ENCODE measurements around the gene AFAP1L1.
A peak's percentile ranks its signal among the peaks of the same experiment; 100 is the strongest.

Gene AFAP1L1

GRCh38 chr5:149355688-149356087, 84.0 kb downstream of the AFAP1L1 start:
- DNase-seq, result no peak

- DNase-seq, result no peak
Measured at GRCh38 chr5:149356391-149356790, 84.7 kb downstream of the AFAP1L1 start.

GRCh38 chr5:149357370-149358293, 86.0 kb downstream of the AFAP1L1 start, which contains the start of gene PCYOX1L:
TSS of gene PCYOX1L (plus strand) at chr5:149358046. CDS start at chr5:149358069, 23 bp downstream.
- DNase-seq, result peak; percentile 97

- peak; percentile 57 for DNase-seq
Measured at GRCh38 chr5:149358294-149358651, 86.6 kb downstream of the AFAP1L1 start.

DNA sequence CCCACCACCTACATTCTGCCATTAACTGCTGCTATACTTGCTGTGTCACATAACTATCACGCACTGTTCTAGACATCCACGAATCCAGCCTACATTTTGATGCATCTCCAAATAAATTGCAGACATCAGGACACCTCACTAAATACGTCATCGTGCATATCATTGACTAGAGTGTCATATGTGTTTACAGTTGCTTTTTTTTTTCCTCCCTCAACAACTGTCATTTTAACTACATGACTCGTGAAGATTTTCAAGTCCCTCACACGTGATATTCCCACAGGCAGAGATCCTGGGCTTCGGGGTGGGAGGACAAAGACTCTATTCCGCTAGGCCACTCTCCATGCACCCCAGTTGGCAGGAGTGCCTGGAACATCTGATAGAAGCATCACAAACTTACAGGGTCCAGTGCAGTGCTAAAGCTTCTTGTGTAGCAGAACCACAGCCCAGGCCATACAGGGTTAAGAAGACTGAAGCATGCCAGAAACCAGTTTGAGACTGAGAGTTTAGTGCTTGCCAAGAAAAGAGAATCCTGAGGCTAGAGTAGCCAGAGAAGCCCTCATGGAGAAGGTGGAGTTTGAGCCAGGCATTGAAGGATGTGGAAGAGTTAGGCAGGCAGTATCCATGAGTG, 87.3 kb downstream of the AFAP1L1 start:
- DNase-seq, result no peak

GRCh38 chr5:149360272-149360671, 88.6 kb downstream of the AFAP1L1 start:
- DNase-seq, result no peak

DNA sequence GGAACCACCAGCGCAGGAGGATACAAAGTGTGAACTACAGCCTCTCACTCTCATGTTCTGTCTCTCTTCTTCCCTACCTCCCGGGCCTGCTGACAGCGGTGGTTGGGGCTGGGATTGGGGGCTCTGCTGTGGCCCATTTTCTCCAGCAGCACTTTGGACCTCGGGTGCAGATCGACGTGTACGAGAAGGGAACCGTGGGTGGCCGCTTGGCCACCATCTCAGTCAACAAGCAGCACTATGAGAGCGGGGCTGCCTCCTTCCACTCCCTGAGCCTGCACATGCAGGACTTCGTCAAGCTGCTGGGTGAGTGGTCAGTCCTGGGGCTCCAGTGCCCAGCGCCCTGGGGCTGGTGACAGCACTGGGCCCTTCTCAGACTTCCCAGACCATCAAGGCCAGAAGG, 90.9 kb downstream of the AFAP1L1 start:
- no peak for DNase-seq

DNA sequence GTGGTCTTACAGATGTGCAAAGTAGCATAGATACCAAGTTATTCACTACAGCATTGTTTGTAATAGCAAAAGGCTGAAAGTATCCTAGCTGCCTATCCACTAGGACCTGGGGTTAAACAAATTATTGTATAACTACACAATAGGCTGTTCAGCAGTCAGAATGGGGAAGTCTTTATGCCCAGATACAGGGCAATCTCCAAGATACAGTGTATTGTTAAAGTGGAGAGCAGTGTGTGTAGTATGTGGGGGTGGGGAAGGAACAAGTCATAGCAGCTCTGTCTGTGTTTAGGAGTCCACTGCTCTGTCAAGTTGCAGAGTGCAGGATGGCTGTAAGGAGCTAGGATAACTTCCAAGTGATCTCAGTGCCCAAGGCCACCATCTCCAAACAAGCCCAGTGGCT, 91.7 kb downstream of the AFAP1L1 start:
- DNase-seq, result no peak

DNA sequence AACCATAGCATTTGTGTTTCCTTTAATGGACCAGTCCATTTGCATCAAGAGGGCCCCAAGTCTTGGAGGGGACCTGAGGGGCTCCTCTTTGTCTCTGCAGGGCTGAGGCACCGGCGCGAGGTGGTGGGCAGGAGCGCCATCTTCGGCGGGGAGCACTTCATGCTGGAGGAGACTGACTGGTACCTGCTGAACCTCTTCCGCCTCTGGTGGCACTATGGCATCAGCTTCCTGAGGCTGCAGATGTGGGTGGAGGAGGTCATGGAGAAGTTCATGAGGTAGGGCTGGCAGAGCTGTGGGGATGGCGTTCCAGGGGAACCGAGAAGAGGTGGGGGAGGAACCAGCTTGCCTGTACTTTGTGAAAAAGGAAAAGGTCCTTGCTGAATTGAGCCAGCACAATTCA, 92.3 kb downstream of the AFAP1L1 start:
- no peak for DNase-seq

- DNase-seq, result no peak
Measured at GRCh38 chr5:149364719-149365118, 93.1 kb downstream of the AFAP1L1 start.

- no peak for DNase-seq
Measured at GRCh38 chr5:149365418-149365817, 93.8 kb downstream of the AFAP1L1 start.

GRCh38 chr5:149366169-149366729, 94.6 kb downstream of the AFAP1L1 start:
- DNase-seq, result no peak

- DNase-seq, result no peak
Measured at GRCh38 chr5:149367249-149367971, 95.8 kb downstream of the AFAP1L1 start.

DNA sequence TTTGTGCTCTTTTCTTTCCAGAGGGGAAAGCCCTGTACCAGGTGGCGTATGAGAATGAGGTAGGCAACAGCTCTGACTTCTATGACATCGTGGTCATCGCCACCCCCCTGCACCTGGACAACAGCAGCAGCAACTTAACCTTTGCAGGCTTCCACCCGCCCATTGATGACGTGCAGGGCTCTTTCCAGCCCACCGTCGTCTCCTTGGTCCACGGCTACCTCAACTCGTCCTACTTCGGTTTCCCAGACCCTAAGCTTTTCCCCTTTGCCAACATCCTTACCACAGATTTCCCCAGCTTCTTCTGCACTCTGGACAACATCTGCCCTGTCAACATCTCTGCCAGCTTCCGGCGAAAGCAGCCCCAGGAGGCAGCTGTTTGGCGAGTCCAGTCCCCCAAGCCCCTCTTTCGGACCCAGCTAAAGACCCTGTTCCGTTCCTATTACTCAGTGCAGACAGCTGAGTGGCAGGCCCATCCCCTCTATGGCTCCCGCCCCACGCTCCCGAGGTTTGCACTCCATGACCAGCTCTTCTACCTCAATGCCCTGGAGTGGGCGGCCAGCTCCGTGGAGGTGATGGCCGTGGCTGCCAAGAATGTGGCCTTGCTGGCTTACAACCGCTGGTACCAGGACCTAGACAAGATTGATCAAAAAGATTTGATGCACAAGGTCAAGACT, 96.5 kb downstream of the AFAP1L1 start:
- DNase-seq, result no peak

- DNase-seq, result no peak
Measured at GRCh38 chr5:149370878-149371277, 99.2 kb downstream of the AFAP1L1 start.

- DNase-seq, result no peak
Measured at GRCh38 chr5:149371296-149371962, 99.8 kb downstream of the AFAP1L1 start.

- DNase-seq, result no peak
Measured at GRCh38 chr5:149372076-149372795, 100.6 kb downstream of the AFAP1L1 start.

- DNase-seq, result no peak
Measured at GRCh38 chr5:149372932-149373331, 101.3 kb downstream of the AFAP1L1 start.

GRCh38 chr5:149374303-149374702, 102.6 kb downstream of the AFAP1L1 start:
- DNase-seq, result no peak

GRCh38 chr5:149374801-149375200, 103.1 kb downstream of the AFAP1L1 start:
- no peak for DNase-seq

GRCh38 chr5:149375434-149375833, 103.8 kb downstream of the AFAP1L1 start:
- DNase-seq, result no peak
